Endothelial cell of umbilical vein (primary cell): ENCODE data around the gene CCDC117. TPM values are rescaled to one million over a fixed set of nuclear protein-coding genes. Genes with fewer than 3 reads are reported as not detected.

Source experiments
- BruUV-seq: library from RNA; stranded (reverse); fragments of 400-500 nt; replicated peaks from 2 replicates; lab custom pipeline; 2021; lab: Mats Ljungman, UMichigan
- CTCF ChIA-PET: fragments of 300-600, 350-600 bp; sonication (Branson Sonifier 250); formaldehyde crosslinking; loops from one replicate; lab custom pipeline; 2021; ENCODE audit warnings: antibody characterized with exemption, inconsistent platforms; lab: Charles Lee
- POLR2A ChIA-PET: fragments of 300-600, 350-600 bp; sonication (Branson Sonifier 250); formaldehyde crosslinking; loops from one replicate; lab custom pipeline; 2021; ENCODE audit warnings: antibody characterized with exemption, inconsistent platforms; lab: Charles Lee
- DNase-seq: peaks from one replicate; pipeline ENCODE4 v3.0.0-alpha.2; 2011; ENCODE audit warnings: low read depth, low spot score
- FAIRE-seq: peaks from 2 replicates; lab custom pipeline; 2011; peaks lifted over from hg19 to GRCh38; lab: Jason Lieb, UNC
- H2AFZ ChIP-seq: 2 replicates; pipeline ENCODE4 v1.6.0; 2012; ENCODE audit warnings: low read depth, low read length, control low read depth, inconsistent platforms
- H3K27ac ChIP-seq: 2 replicates; pipeline ENCODE4 v1.5.1; 2011; ENCODE audit warnings: low read depth, mild to moderate bottlenecking, control low read depth, low read length, moderate library complexity; ENCODE audit not compliant: insufficient read depth
- H3K27me3 ChIP-seq, 2 experiments: 2 replicates each; pipeline versions ENCODE4 v1.6.0 to v1.6.1; 2011; ENCODE audit warnings: low read length in 2 of 2, mixed read lengths in 1 of 2; ENCODE audit not compliant: control insufficient read depth in 2 of 2, insufficient read depth in 2 of 2
- H3K36me3 ChIP-seq, 2 experiments: 2 replicates in 1 of 2; 3 replicates in 1 of 2; pipeline ENCODE4 v1.5.1; 2011; ENCODE audit warnings: low read length in 2 of 2, mild to moderate bottlenecking in 1 of 2, moderate library complexity in 1 of 2; ENCODE audit not compliant: control insufficient read depth in 2 of 2, insufficient read depth in 2 of 2; ENCODE audit errors: extremely low read depth in 1 of 2
- H3K4me1 ChIP-seq: 3 replicates; pipeline ENCODE4 v1.5.1; 2011; ENCODE audit warnings: mild to moderate bottlenecking, low read length; ENCODE audit not compliant: control insufficient read depth, insufficient read depth; ENCODE audit errors: extremely low read depth
- H3K4me2 ChIP-seq: 2 replicates; pipeline ENCODE4 v1.6.1; 2011; ENCODE audit warnings: low read length, control low read depth, mixed read lengths; ENCODE audit not compliant: insufficient read depth
- H3K4me3 ChIP-seq, 3 experiments: fragments of 200-600 bp in 1 of 3; sonication (generic), shearing (Covaris generic) in 1 of 3; replicated peaks in 1 of 3; 2 replicates each; pipeline ENCODE4 v1.5.1; 2011 to 2016; ENCODE audit warnings: control low read depth in 3 of 3, low read length in 3 of 3, mild to moderate bottlenecking in 2 of 3, inconsistent platforms in 1 of 3, low read depth in 1 of 3, moderate library complexity in 1 of 3; ENCODE audit not compliant: insufficient read depth in 1 of 3
- H3K79me2 ChIP-seq: 2 replicates; pipeline ENCODE4 v1.6.0; 2012; ENCODE audit warnings: low read length, inconsistent platforms; ENCODE audit not compliant: control insufficient read depth, insufficient read depth
- H3K9ac ChIP-seq: replicated peaks from 2 replicates; pipeline ENCODE3; 2011; ENCODE audit warnings: low read length, control low read depth; ENCODE audit not compliant: insufficient read depth; ENCODE audit errors: extremely low read depth
- H3K9me1 ChIP-seq: replicated peaks from 3 replicates; pipeline ENCODE4 v1.6.0; 2011; ENCODE audit warnings: mild to moderate bottlenecking, low read length; ENCODE audit not compliant: control insufficient read depth, insufficient read depth; ENCODE audit errors: extremely low read depth
- H3K9me3 ChIP-seq: replicated peaks from 2 replicates; pipeline ENCODE4 v1.5.1; 2012; ENCODE audit warnings: low read length, inconsistent platforms; ENCODE audit not compliant: control insufficient read depth, insufficient read depth
- H4K20me1 ChIP-seq: replicated peaks from 2 replicates; pipeline ENCODE3; 2011; ENCODE audit warnings: mild to moderate bottlenecking, low read length; ENCODE audit not compliant: control insufficient read depth, insufficient read depth; ENCODE audit errors: extremely low read depth
- EZH2 ChIP-seq: IDR thresholded peaks from 2 replicates; pipeline ENCODE4 v1.6.1; 2012; ENCODE audit warnings: borderline replicate concordance, low read depth, mild to moderate bottlenecking, moderate library complexity, low read length, inconsistent platforms; ENCODE audit not compliant: severe bottlenecking
- GATA2 ChIP-seq: IDR thresholded peaks from 2 replicates; pipeline ENCODE4 v1.7.0; 2011; ENCODE audit warnings: low read depth, mild to moderate bottlenecking, moderate library complexity, mixed read lengths, low read length; ENCODE audit not compliant: insufficient read length, insufficient read depth
- MAX ChIP-seq: IDR thresholded peaks from 2 replicates; pipeline ENCODE4 v1.6.1; 2011; ENCODE audit not compliant: insufficient read depth, insufficient read length
- POLR2A ChIP-seq: IDR thresholded peaks from 2 replicates; pipeline ENCODE4 v1.6.1; 2012; ENCODE audit warnings: low read depth, mild to moderate bottlenecking, control low read depth, low read length
- POLR2AphosphoS5 ChIP-seq: IDR thresholded peaks from 2 replicates; pipeline ENCODE4 v1.6.1; 2012; ENCODE audit warnings: low read depth, mild to moderate bottlenecking, control low read depth, low read length, moderate library complexity; ENCODE audit not compliant: insufficient read depth
- dilution Hi-C: fragments of 300-500 bp; cut with MboI; formaldehyde crosslinking; loops from one replicate; pipeline ENCODE4 v1.15.0; 2019; ENCODE audit warnings: low sequenced_read_pairs; ENCODE audit not compliant: extremely low pct_ligation_motif_present
- intact Hi-C: fragments of 100-400 bp; cut with micrococcal nuclease; formaldehyde crosslinking; loops from one replicate; pipeline ENCODE4 v1.10.0; 2022
- polyA plus RNA-seq, 4 experiments: library from polyadenylated mRNA; depleted of rRNA in 3 of 4; stranded (reverse) in 3 of 4; unstranded in 1 of 4; fragments of >200 nt; gene quantifications; 2 replicates each; pipeline versions ENCODE4 v1.2.1 to v1.2.3, GENCODE V29; 2011 to 2012; ENCODE audit warnings: missing spikeins in 1 of 4
- total RNA-seq: library from RNA; stranded (reverse); gene quantifications from 2 replicates; pipeline ENCODE4 v1.2.3, GENCODE V29; 2021

Gene CCDC117
- total and polyA plus RNA-seq, 2 donors (not counting 3 experiments of a cell fraction or from before 2014, with no cell fraction given) = 5.5 to 23.3 TPM

- dilution Hi-C loops = no loop called here
- TF ChIP-seq EZH2 (no peak), MAX (no peak)
These were observed 58.9 kb downstream of the CCDC117 start for GRCh38 chr22:28831140-28832072.

GRCh38 chr22:28832731-28833130 is 60.2 kb downstream of the CCDC117 start:
- H3K4me2 ChIP-seq = no peak overlapping the region
- H4K20me1 ChIP-seq = no peaks in the 10 kb centered on the region
- DNase-seq = no peak
- no peaks in the 10 kb centered on the region for H3K27me3 ChIP-seq
- H3K79me2 ChIP-seq = no peaks in the 10 kb centered on the region
- CTCF ChIA-PET = interaction anchor here (5.5 to 7.5 kb wide), 2 partner anchors 209 to 232 kb away, joined by 76 to 246 read pairs; no protein-coding TSS in a partner anchor
- intact Hi-C loops = no loop called here
- no peak for FAIRE-seq
- H3K36me3 ChIP-seq = no peaks in the 10 kb centered on the region
- H3K9me1 ChIP-seq = no peaks in the 10 kb centered on the region
- BruUV-seq = no TSS peak
- no peak overlapping the region for H3K9ac ChIP-seq
- dilution Hi-C loops = no loop called here
- no peak overlapping the region for H3K27ac ChIP-seq
- H3K4me3 ChIP-seq = no peak overlapping the region
- H2AFZ ChIP-seq = no peak overlapping the region
- H3K4me1 ChIP-seq = no peaks in the 10 kb centered on the region
- POLR2A ChIA-PET = no interaction called here
- H3K9me3 ChIP-seq = no peaks in the 10 kb centered on the region
- TF ChIP-seq POLR2AphosphoS5 (no peak), MAX (no peak), GATA2 (no peak), POLR2A (no peak)

More at GRCh38 chr22:28831140-28832072, 58.9 kb downstream of the CCDC117 start:
- H3K4me3 ChIP-seq = no peak overlapping the region
- H3K9me3 ChIP-seq = no peaks in the 10 kb centered on the region
- no peak overlapping the region for H3K9ac ChIP-seq
- CTCF ChIA-PET = interaction anchor here (1.2 to 7.5 kb wide), 5 partner anchors 42 to 414 kb away, joined by 6 to 246 read pairs (median 34); no protein-coding TSS in a partner anchor
- POLR2A ChIA-PET = no interaction called here
- DNase-seq (no peak), FAIRE-seq (no peak)
- no peaks in the 10 kb centered on the region for H3K36me3 ChIP-seq
- H3K4me1 ChIP-seq = no peaks in the 10 kb centered on the region
- H3K79me2 ChIP-seq = no peaks in the 10 kb centered on the region
- H4K20me1 ChIP-seq = no peaks in the 10 kb centered on the region
- no peak overlapping the region for H2AFZ ChIP-seq
- intact Hi-C loops = no loop called here
- BruUV-seq = no TSS peak
- H3K27me3 ChIP-seq = no peaks in the 10 kb centered on the region
- no peak overlapping the region for H3K27ac ChIP-seq
- no peaks in the 10 kb centered on the region for H3K9me1 ChIP-seq
- no peak overlapping the region for H3K4me2 ChIP-seq
